ENCODE measurements around the gene MPV17L.
"Not testable (repeated sequence)": the region's sequence is repeated elsewhere in the genome, so short reads cannot be mapped to it uniquely, and the experiment has no call there.

The MPV17L gene

GRCh38 chr16:15415511-15415985 lies 20.0 kb downstream of the MPV17L start:
- DNase-seq = no peak

GRCh38 chr16:15417197-15417596 lies 21.6 kb downstream of the MPV17L start:
- no peak for DNase-seq

- DNase-seq = no peak
Measured at GRCh38 chr16:15418206-15418605, 22.7 kb downstream of the MPV17L start.

GRCh38 chr16:15421696-15422095 lies 26.1 kb downstream of the MPV17L start:
- DNase-seq = not testable (repeated sequence)

GRCh38 chr16:15422222-15422621 lies 26.7 kb downstream of the MPV17L start:
- DNase-seq = no peak

- no peak for DNase-seq
Measured at GRCh38 chr16:15425861-15426260, 30.3 kb downstream of the MPV17L start.

GRCh38 chr16:15426796-15427195 lies 31.2 kb downstream of the MPV17L start:
- DNase-seq = no peak

- peak; percentile 70 for DNase-seq
Measured at GRCh38 chr16:15427648-15428239, 32.2 kb downstream of the MPV17L start.

GRCh38 chr16:15430884-15431283 lies 35.3 kb downstream of the MPV17L start:
- DNase-seq = not testable (repeated sequence)

- no peak for DNase-seq
Measured at GRCh38 chr16:15434079-15434424, 38.5 kb downstream of the MPV17L start.

GRCh38 chr16:15434425-15435215 lies 39.1 kb downstream of the MPV17L start, which contains the start of gene BMERB1:
Gene BMERB1, plus strand, starts transcription at chr16:15434588. Its CDS starts 66 bp downstream, at chr16:15434654.
- peak; percentile 85 for DNase-seq

GRCh38 chr16:15435216-15435864 lies 39.8 kb downstream of the MPV17L start:
- DNase-seq = no peak

GRCh38 chr16:15439102-15439501 lies 43.5 kb downstream of the MPV17L start:
- no peak for DNase-seq

GRCh38 chr16:15439521-15439920 lies 44.0 kb downstream of the MPV17L start:
- DNase-seq = no peak

- DNase-seq = no peak
Measured at GRCh38 chr16:15440852-15441251, 45.3 kb downstream of the MPV17L start.

GRCh38 chr16:15442140-15442539 lies 46.6 kb downstream of the MPV17L start:
- DNase-seq = not testable (repeated sequence)

- DNase-seq = no peak
Measured at GRCh38 chr16:15443753-15444152, 48.2 kb downstream of the MPV17L start.

GRCh38 chr16:15444264-15444663 lies 48.7 kb downstream of the MPV17L start:
- no peak for DNase-seq

- no peak for DNase-seq
Measured at GRCh38 chr16:15445450-15445849, 49.9 kb downstream of the MPV17L start.

- DNase-seq = no peak
Measured at GRCh38 chr16:15446901-15447300, 51.3 kb downstream of the MPV17L start.

- DNase-seq = no peak
Measured at GRCh38 chr16:15450624-15451023, 55.1 kb downstream of the MPV17L start.

- no peak for DNase-seq
Measured at GRCh38 chr16:15451098-15451731, 55.7 kb downstream of the MPV17L start.

- DNase-seq = no peak
Measured at GRCh38 chr16:15452246-15452855, 56.8 kb downstream of the MPV17L start.

Data from stimulated activated CD8-positive, alpha-beta memory T cell treated with anti-CD3 and anti-CD28 coated beads, Interleukin-4, amount 100 ng/mL, for 48 hours (primary cell).